Panc1 (cell line): ENCODE measurements around the gene SH3D19. TPM values are rescaled to one million over a fixed set of nuclear protein-coding genes. Genes with fewer than 3 reads are reported as not detected.

Experiments
- ATAC-seq: fragments of 200-7000 bp; cut with Tn5 transposase; 2 replicates; pipeline ENCODE4 v1.9.1; 2020; ENCODE audit warnings: mild to moderate bottlenecking, moderate library complexity
- BruUV-seq: library from RNA; stranded (reverse); fragments of 400-500 nt; replicated peaks from 2 replicates; lab custom pipeline; 2021; lab: Mats Ljungman, UMichigan
- CTCF ChIA-PET: fragments of 300-600 bp; sonication (Branson Sonifier 250); formaldehyde crosslinking; loops from one replicate; lab custom pipeline; 2022; ENCODE audit warnings: antibody characterized with exemption; lab: Charles Lee
- POLR2A ChIA-PET: fragments of 300-600 bp; sonication (Branson Sonifier 250); formaldehyde crosslinking; loops from one replicate; lab custom pipeline; 2022; ENCODE audit warnings: antibody characterized with exemption; lab: Charles Lee
- DNase-seq: peaks from one replicate; pipeline ENCODE4 v3.0.0-alpha.2; 2010; ENCODE audit warnings: low read depth, low spot score
- H3K27ac ChIP-seq: 2 replicates; pipeline ENCODE4 v1.5.1; 2011; ENCODE audit warnings: mild to moderate bottlenecking, low read length, inconsistent platforms
- H3K27me3 ChIP-seq: fragments of 200-500 bp; sonication (Bioruptor generic); 2 replicates; pipeline ENCODE4 v1.6.0; 2014; ENCODE audit warnings: low read length, inconsistent platforms; ENCODE audit not compliant: control insufficient read depth, insufficient read depth
- H3K36me3 ChIP-seq: fragments of 200-500 bp; sonication (Bioruptor generic); 2 replicates; pipeline ENCODE4 v1.5.1; 2014; ENCODE audit warnings: inconsistent platforms, mild to moderate bottlenecking, low read length, moderate library complexity; ENCODE audit not compliant: control insufficient read depth, insufficient read depth
- H3K4me1 ChIP-seq: 2 replicates; pipeline ENCODE4 v1.5.1; 2011; ENCODE audit warnings: inconsistent platforms, mild to moderate bottlenecking, low read length, moderate library complexity; ENCODE audit not compliant: control insufficient read depth, insufficient read depth
- H3K4me3 ChIP-seq, 2 experiments: 2 replicates each; pipeline ENCODE4 v1.5.1; 2011 to 2012; ENCODE audit warnings: low read depth in 2 of 2, low read length in 2 of 2, mild to moderate bottlenecking in 2 of 2, inconsistent platforms in 1 of 2, moderate library complexity in 1 of 2
- H3K9me3 ChIP-seq: fragments of 200-500 bp; sonication (Bioruptor generic); 2 replicates; pipeline ENCODE4 v1.5.1; 2014; ENCODE audit warnings: low read depth, mild to moderate bottlenecking, inconsistent platforms, low read length, moderate library complexity; ENCODE audit not compliant: control insufficient read depth, insufficient read depth
- POLR2AphosphoS5 ChIP-seq: IDR thresholded peaks from 2 replicates; pipeline ENCODE4 v1.6.1; 2012; ENCODE audit warnings: mild to moderate bottlenecking, low read depth, low read length, moderate library complexity
- SIN3A ChIP-seq: IDR thresholded peaks from 2 replicates; pipeline ENCODE4 v1.6.1; 2012; ENCODE audit warnings: low read depth, mild to moderate bottlenecking, low read length, moderate library complexity, borderline replicate concordance; ENCODE audit not compliant: insufficient read depth
- TCF7L2 ChIP-seq: IDR thresholded peaks from 2 replicates; pipeline ENCODE4 v1.6.1; 2011; ENCODE audit warnings: mild to moderate bottlenecking, low read depth, low read length, inconsistent platforms
- in situ Hi-C: cut with HindIII; loops from 2 replicates; pipeline ENCODE4 v1.10.0; 2016; ENCODE audit warnings: low sequenced_read_pairs, low pct_unique_long_range_greater_than_20kb
- intact Hi-C: fragments of 100-400 bp; cut with micrococcal nuclease; formaldehyde crosslinking; loops from one replicate; pipeline ENCODE4 v1.10.0; 2022; ENCODE audit not compliant: unreplicated experiment
- total RNA-seq: library from RNA; stranded (reverse); gene quantifications from one replicate; pipeline ENCODE4 v1.2.1, GENCODE V29; 2021; ENCODE audit not compliant: unreplicated experiment
- TF ChIP-seq, protein P1 (sequence below), 2 experiments: IDR thresholded peaks; 2 replicates each; pipeline ENCODE4 v1.6.1; 2011 to 2012; ENCODE audit warnings: low read depth in 2 of 2, control low read depth in 1 of 2, low read length in 1 of 2, mild to moderate bottlenecking in 1 of 2, moderate library complexity in 1 of 2; ENCODE audit not compliant: insufficient read depth in 1 of 2
- TF ChIP-seq, protein P2 (sequence below): fragments of 450-650 bp; IDR thresholded peaks from 2 replicates; pipeline ENCODE4 v1.5.1; 2017; ENCODE audit warnings: mild to moderate bottlenecking

SH3D19 gene
- total RNA-seq, 1 experiment from 2014 or later = 19.8 TPM

DNA sequence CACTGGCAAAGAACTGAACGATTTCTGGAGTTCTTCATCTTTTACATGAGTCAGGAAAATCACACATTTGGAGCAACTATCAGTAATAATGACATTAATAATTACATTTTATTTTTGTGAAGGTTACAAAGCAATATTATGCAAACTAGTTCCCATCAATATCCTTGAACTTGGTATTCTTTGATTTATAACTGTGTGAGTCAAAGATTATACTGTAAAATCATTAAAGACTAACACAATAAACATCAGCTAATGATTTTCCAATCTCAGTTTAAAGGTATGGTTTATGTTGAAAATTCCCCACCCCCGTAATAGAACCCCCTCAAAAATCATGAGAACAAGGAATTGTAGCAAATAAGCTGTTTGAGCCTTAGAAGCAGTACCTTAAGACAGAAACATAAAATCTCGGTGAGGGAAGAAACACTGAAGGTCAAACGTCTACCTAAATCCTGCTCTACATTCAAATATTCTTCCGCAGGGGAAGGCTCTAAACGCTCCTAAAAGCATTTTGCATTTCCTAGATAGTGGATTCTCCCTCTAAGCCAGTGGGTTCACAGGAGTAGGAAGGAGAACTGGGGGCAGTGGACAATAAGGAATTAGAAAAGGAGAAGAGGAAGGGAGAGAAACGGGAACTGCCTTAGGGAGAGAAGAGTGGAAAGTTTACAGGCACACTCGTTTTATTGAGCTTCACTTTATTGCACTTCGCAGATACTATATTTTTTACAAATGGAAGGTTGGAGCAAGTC, 22.3 kb upstream of the SH3D19 start:
- Histone ChIP-seq H3K4me3 (no peak overlapping the region), H3K9me3 (no peaks in the 10 kb centered on the region), H3K27ac (no peak overlapping the region), H3K36me3 (no peaks in the 10 kb centered on the region), H3K27me3 (no peaks in the 10 kb centered on the region), H3K4me1 (no peaks in the 10 kb centered on the region)
- intact Hi-C loops = no loop called here
- TF ChIP-seq TCF7L2 (no peak), POLR2AphosphoS5 (no peak), SIN3A (no peak)
- TF ChIP-seq, protein P1, sequence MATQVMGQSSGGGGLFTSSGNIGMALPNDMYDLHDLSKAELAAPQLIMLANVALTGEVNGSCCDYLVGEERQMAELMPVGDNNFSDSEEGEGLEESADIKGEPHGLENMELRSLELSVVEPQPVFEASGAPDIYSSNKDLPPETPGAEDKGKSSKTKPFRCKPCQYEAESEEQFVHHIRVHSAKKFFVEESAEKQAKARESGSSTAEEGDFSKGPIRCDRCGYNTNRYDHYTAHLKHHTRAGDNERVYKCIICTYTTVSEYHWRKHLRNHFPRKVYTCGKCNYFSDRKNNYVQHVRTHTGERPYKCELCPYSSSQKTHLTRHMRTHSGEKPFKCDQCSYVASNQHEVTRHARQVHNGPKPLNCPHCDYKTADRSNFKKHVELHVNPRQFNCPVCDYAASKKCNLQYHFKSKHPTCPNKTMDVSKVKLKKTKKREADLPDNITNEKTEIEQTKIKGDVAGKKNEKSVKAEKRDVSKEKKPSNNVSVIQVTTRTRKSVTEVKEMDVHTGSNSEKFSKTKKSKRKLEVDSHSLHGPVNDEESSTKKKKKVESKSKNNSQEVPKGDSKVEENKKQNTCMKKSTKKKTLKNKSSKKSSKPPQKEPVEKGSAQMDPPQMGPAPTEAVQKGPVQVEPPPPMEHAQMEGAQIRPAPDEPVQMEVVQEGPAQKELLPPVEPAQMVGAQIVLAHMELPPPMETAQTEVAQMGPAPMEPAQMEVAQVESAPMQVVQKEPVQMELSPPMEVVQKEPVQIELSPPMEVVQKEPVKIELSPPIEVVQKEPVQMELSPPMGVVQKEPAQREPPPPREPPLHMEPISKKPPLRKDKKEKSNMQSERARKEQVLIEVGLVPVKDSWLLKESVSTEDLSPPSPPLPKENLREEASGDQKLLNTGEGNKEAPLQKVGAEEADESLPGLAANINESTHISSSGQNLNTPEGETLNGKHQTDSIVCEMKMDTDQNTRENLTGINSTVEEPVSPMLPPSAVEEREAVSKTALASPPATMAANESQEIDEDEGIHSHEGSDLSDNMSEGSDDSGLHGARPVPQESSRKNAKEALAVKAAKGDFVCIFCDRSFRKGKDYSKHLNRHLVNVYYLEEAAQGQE (IDR thresholded peaks at IDR 0.05; ENCODE audit: insufficient read depth in 1 of 2, low read depth in 2 of 2, low read length in 1 of 2) = no peak
- TF ChIP-seq, protein P2, sequence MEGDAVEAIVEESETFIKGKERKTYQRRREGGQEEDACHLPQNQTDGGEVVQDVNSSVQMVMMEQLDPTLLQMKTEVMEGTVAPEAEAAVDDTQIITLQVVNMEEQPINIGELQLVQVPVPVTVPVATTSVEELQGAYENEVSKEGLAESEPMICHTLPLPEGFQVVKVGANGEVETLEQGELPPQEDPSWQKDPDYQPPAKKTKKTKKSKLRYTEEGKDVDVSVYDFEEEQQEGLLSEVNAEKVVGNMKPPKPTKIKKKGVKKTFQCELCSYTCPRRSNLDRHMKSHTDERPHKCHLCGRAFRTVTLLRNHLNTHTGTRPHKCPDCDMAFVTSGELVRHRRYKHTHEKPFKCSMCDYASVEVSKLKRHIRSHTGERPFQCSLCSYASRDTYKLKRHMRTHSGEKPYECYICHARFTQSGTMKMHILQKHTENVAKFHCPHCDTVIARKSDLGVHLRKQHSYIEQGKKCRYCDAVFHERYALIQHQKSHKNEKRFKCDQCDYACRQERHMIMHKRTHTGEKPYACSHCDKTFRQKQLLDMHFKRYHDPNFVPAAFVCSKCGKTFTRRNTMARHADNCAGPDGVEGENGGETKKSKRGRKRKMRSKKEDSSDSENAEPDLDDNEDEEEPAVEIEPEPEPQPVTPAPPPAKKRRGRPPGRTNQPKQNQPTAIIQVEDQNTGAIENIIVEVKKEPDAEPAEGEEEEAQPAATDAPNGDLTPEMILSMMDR = no peak
- in situ Hi-C loops = no loop called here
- ChIA-PET POLR2A (no interaction called here), CTCF (no interaction called here)
- ATAC-seq = no peak
- BruUV-seq = no TSS peak
- DNase-seq = no peak

DNA sequence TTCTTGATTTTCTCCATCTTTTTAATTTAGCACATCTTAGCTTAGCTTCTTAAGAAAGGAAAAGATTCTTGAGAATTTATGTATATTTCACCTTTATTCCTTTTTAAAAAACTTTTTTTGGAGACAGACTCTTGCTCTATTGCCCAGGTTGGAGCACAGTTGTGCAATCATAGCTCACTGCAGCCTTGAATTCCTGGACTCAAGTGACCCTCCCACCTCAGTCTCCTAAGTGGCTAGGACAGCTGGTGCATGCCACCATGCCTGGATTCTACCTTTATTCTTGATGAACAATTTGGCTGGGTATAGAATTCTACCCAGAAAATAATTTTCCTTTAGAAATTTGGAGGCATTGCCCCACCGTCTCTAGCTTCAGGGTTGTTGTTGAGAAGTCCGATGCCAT, 19.5 kb upstream of the SH3D19 start:
- intact Hi-C loops (no loop called here), in situ Hi-C loops (no loop called here)
- Histone ChIP-seq H3K4me3 (no peak overlapping the region), H3K27ac (no peak overlapping the region), H3K9me3 (no peaks in the 10 kb centered on the region), H3K36me3 (no peaks in the 10 kb centered on the region), H3K27me3 (no peaks in the 10 kb centered on the region), H3K4me1 (no peaks in the 10 kb centered on the region)
- DNase-seq = no peak
- ChIA-PET CTCF (no interaction called here), POLR2A (no interaction called here)
- no peak for ATAC-seq
- TF ChIP-seq, protein P1 (IDR thresholded peaks at IDR 0.05; ENCODE audit: insufficient read depth in 1 of 2, low read depth in 2 of 2, low read length in 1 of 2) = no peak
- TF ChIP-seq, protein P2 = no peak
- TF ChIP-seq SIN3A (no peak), TCF7L2 (no peak), POLR2AphosphoS5 (no peak)
- BruUV-seq = no TSS peak
